Body of pancreas (tissue), 4 donors: Measurements from ENCODE around the gene TTLL1. TPM values are rescaled to one million over a fixed set of nuclear protein-coding genes. Genes with fewer than 3 reads are reported as not detected.

Source experiments
- ATAC-seq: fragments of 150-250 bp; one replicate; pipeline ENCODE4 v1.9.1; 2016
- DNase-seq, 4 donors: peaks; one replicate each; pipeline ENCODE4 v3.0.0-alpha.2; 2019
- H3K27ac ChIP-seq, 4 donors: fragments of 200-600 bp; sonication (generic); 1 replicate in 3 of 4; 2 replicates in 1 of 4; pipeline versions ENCODE4 v1.5.1 to v1.6.1; 2016 to 2019; ENCODE audit warnings: mild to moderate bottlenecking in 1 of 4, mixed read lengths in 1 of 4, moderate library complexity in 1 of 4
- H3K27me3 ChIP-seq, 2 donors: fragments of 200-600 bp; sonication (generic); one replicate each; pipeline ENCODE4 v1.6.0; 2016; ENCODE audit warnings: mild to moderate bottlenecking in 1 of 2
- H3K36me3 ChIP-seq, 2 donors: fragments of 200-600 bp; sonication (generic); replicated peaks in 1 of 2; 2 replicates each; pipeline ENCODE4 v1.5.1; 2016; ENCODE audit warnings: low read depth in 2 of 2; ENCODE audit not compliant: insufficient read depth in 1 of 2
- H3K4me1 ChIP-seq: fragments of 200-600 bp; sonication (generic); one replicate; pipeline ENCODE4 v1.6.0; 2016
- H3K4me3 ChIP-seq, 2 donors: fragments of 200-600 bp; sonication (generic); 1 replicate in 1 of 2; 2 replicates in 1 of 2; pipeline ENCODE4 v1.5.1; 2016 to 2019
- H3K9me3 ChIP-seq, 3 donors: fragments of 200-600 bp; sonication (generic); 1 replicate in 2 of 3; 2 replicates in 1 of 3; pipeline ENCODE4 v1.5.1; 2016
- CTCF ChIP-seq, 7 experiments: fragments of 450-650 bp in 4 of 7; fragments of 200-600 bp in 3 of 7; sonication (generic) in 3 of 7; IDR thresholded peaks; one replicate each; pipeline ENCODE4 v1.5.1; 2016 to 2019; ENCODE audit warnings: antibody characterized with exemption in 7 of 7
- POLR2A ChIP-seq, 3 donors: fragments of 450-650 bp; IDR thresholded peaks; one replicate each; pipeline ENCODE4 v1.6.1; 2016; ENCODE audit warnings: antibody characterized with exemption in 3 of 3, mild to moderate bottlenecking in 2 of 3
- WGBS, 2 donors: methylation state at CpG; one replicate each; pipeline ENCODE4 v1.1.5; 2017; 5-methylcytosine and 5-hydroxymethylcytosine counted together
- intact Hi-C: fragments of 100-400 bp; cut with DNase I; formaldehyde crosslinking; loops from one replicate; pipeline ENCODE4 v1.15.1; 2023
- total RNA-seq, 2 donors: library from RNA; depleted of rRNA; stranded (reverse); fragments of >200 nt; gene quantifications; one replicate each; pipeline ENCODE4 v1.1.0, GENCODE V29; 2016

TTLL1 gene
- total RNA-seq, 2 donors from 2014 or later: 2.0 to 7.0 TPM

GRCh38 chr22:43042101-43042780, 47.0 kb downstream of the TTLL1 start:
- peak; percentile 68 for ATAC-seq
- Histone ChIP-seq H3K9me3 (no peaks in the 10 kb centered on the region), H3K4me3 (no peak overlapping the region), H3K36me3 (no peaks in the 10 kb centered on the region), H3K4me1 (peaks cover 15% of the 10 kb centered on the region), H3K27ac (peak overlapping the region in 3 of 4 donors; percentile 29 to 60 (median 59)), H3K27me3 (no peaks in the 10 kb centered on the region)
- intact Hi-C loops: no loop called here
- DNase-seq: peak; percentile 19 to 66 (median 43)
- TF ChIP-seq CTCF (IDR thresholded peaks at IDR 0.05): no peak
- TF ChIP-seq POLR2A (IDR thresholded peaks at IDR 0.05): no peak
- WGBS, 2 donors: 41 to 56% methylated on average over 12 to 20 of the region's 20 CpGs

GRCh38 chr22:43039800-43040199, 49.4 kb downstream of the TTLL1 start:
- no peak for TF ChIP-seq POLR2A (IDR thresholded peaks at IDR 0.05)
- TF ChIP-seq CTCF (IDR thresholded peaks at IDR 0.05): no peak
- DNase-seq (no peak), ATAC-seq (no peak)
- 84 to 90% methylated on average over 9 to 13 of the region's 13 CpGs for WGBS, 2 donors
- no peaks in the 10 kb centered on the region for H3K36me3 ChIP-seq
- intact Hi-C loops: no loop called here
- peaks cover 15% of the 10 kb centered on the region for H3K4me1 ChIP-seq
- no peaks in the 10 kb centered on the region for H3K9me3 ChIP-seq
- no peaks in the 10 kb centered on the region for H3K27me3 ChIP-seq
- no peak overlapping the region for H3K4me3 ChIP-seq
- H3K27ac ChIP-seq: no peak overlapping the region

GRCh38 chr22:43038325-43038724, 50.9 kb downstream of the TTLL1 start:
- TF ChIP-seq CTCF (IDR thresholded peaks at IDR 0.05): no peak
- no peak for TF ChIP-seq POLR2A (IDR thresholded peaks at IDR 0.05)
- intact Hi-C loops: no loop called here
- 93 to 95% methylated on average over 15 of the region's 15 CpGs for WGBS, 2 donors
- H3K4me1 ChIP-seq: peaks cover 24% of the 10 kb centered on the region
- H3K9me3 ChIP-seq: no peaks in the 10 kb centered on the region
- H3K36me3 ChIP-seq: no peaks in the 10 kb centered on the region
- DNase-seq (no peak), ATAC-seq (no peak)
- no peak overlapping the region for H3K27ac ChIP-seq
- no peak overlapping the region for H3K4me3 ChIP-seq
- no peaks in the 10 kb centered on the region for H3K27me3 ChIP-seq

GRCh38 chr22:43036282-43036829, 52.8 kb downstream of the TTLL1 start:
- intact Hi-C loops: no loop called here
- no peaks in the 10 kb centered on the region for H3K9me3 ChIP-seq
- peaks cover 10% of the 10 kb centered on the region for H3K4me1 ChIP-seq
- DNase-seq (peak in 3 of 4 donors; percentile 33 to 53 (median 38)), ATAC-seq (peak; percentile 45)
- no peaks in the 10 kb centered on the region for H3K36me3 ChIP-seq
- H3K27ac ChIP-seq: no peak overlapping the region
- no peaks in the 10 kb centered on the region for H3K27me3 ChIP-seq
- H3K4me3 ChIP-seq: no peak overlapping the region
- WGBS, 2 donors: 73 to 81% methylated on average over 12 to 19 of the region's 19 CpGs
- TF ChIP-seq POLR2A (IDR thresholded peaks at IDR 0.05) (no peak), CTCF (IDR thresholded peaks at IDR 0.05) (no peak)

GRCh38 chr22:43035250-43035649, 53.9 kb downstream of the TTLL1 start:
- 84 to 89% methylated on average over 6 to 7 of the region's 9 CpGs for WGBS, 2 donors
- intact Hi-C loops: no loop called here
- no peak for ATAC-seq
- Histone ChIP-seq H3K27ac (no peak overlapping the region), H3K36me3 (no peaks in the 10 kb centered on the region), H3K27me3 (no peaks in the 10 kb centered on the region), H3K4me3 (no peak overlapping the region), H3K9me3 (no peaks in the 10 kb centered on the region), H3K4me1 (peaks cover 8% of the 10 kb centered on the region)
- DNase-seq: no peak
- TF ChIP-seq CTCF (IDR thresholded peaks at IDR 0.05) (no peak), POLR2A (IDR thresholded peaks at IDR 0.05) (no peak)
